Keratinocyte (primary cell): ENCODE results near the gene PPM1J. TPM values are rescaled to one million over a fixed set of nuclear protein-coding genes. Genes with fewer than 3 reads are reported as not detected.
"Not testable (repeated sequence)": the region's sequence is repeated elsewhere in the genome, so short reads cannot be mapped to it uniquely, and the experiment has no call there.

Experiments used
- DNase-seq: peaks from one replicate; pipeline ENCODE4 v3.0.0-alpha.2; 2011; ENCODE audit warnings: low read depth, missing footprints, low spot score
- FAIRE-seq: peaks from 2 replicates; lab custom pipeline; 2011; peaks lifted over from hg19 to GRCh38; lab: Jason Lieb, UNC
- H2AFZ ChIP-seq: 2 replicates; pipeline ENCODE4 v1.6.0; 2012; ENCODE audit warnings: low read length, control low read depth, inconsistent platforms; ENCODE audit not compliant: control insufficient read depth
- H3K27ac ChIP-seq: 2 replicates; pipeline ENCODE4 v1.5.1; 2011; ENCODE audit warnings: low read length; ENCODE audit not compliant: control insufficient read depth, insufficient read depth
- H3K27me3 ChIP-seq: 3 replicates; pipeline ENCODE4 v1.6.0; 2011; ENCODE audit warnings: low read length; ENCODE audit not compliant: control insufficient read depth, insufficient read depth; ENCODE audit errors: extremely low read depth
- H3K36me3 ChIP-seq, 2 experiments: 2 replicates in 1 of 2; 3 replicates in 1 of 2; pipeline ENCODE4 v1.5.1; 2011; ENCODE audit warnings: low read length in 2 of 2, mild to moderate bottlenecking in 1 of 2; ENCODE audit not compliant: control insufficient read depth in 2 of 2, insufficient read depth in 2 of 2; ENCODE audit errors: extremely low read depth in 1 of 2
- H3K4me1 ChIP-seq: 3 replicates; pipeline ENCODE4 v1.5.1; 2011; ENCODE audit warnings: low read length; ENCODE audit not compliant: control insufficient read depth, insufficient read depth; ENCODE audit errors: extremely low read depth
- H3K4me2 ChIP-seq: 3 replicates; pipeline ENCODE4 v1.6.0; 2011; ENCODE audit warnings: low read depth, low read length; ENCODE audit not compliant: control insufficient read depth, insufficient read depth; ENCODE audit errors: extremely low read depth
- H3K4me3 ChIP-seq, 3 experiments: fragments of 200-600 bp in 1 of 3; sonication (generic) in 1 of 3; 2 replicates in 2 of 3; 3 replicates in 1 of 3; pipeline ENCODE4 v1.5.1; 2011 to 2016; ENCODE audit warnings: low read length in 3 of 3, mild to moderate bottlenecking in 3 of 3, control low read depth in 2 of 3, inconsistent platforms in 1 of 3, low read depth in 1 of 3, mixed read lengths in 1 of 3, mixed run types in 1 of 3, moderate library complexity in 1 of 3; ENCODE audit not compliant: control insufficient read depth in 2 of 3, insufficient read depth in 2 of 3; ENCODE audit errors: extremely low read depth in 1 of 3
- H3K79me2 ChIP-seq: 2 replicates; pipeline ENCODE4 v1.6.0; 2012; ENCODE audit warnings: low read length; ENCODE audit not compliant: control insufficient read depth, insufficient read depth
- H3K9ac ChIP-seq: 3 replicates; pipeline ENCODE4 v1.6.0; 2011; ENCODE audit warnings: low read length; ENCODE audit not compliant: control insufficient read depth, insufficient read depth; ENCODE audit errors: extremely low read depth
- H3K9me1 ChIP-seq: 3 replicates; pipeline ENCODE4 v1.6.0; 2011; ENCODE audit warnings: low read length; ENCODE audit not compliant: control insufficient read depth, insufficient read depth; ENCODE audit errors: extremely low read depth
- H3K9me3 ChIP-seq: 2 replicates; pipeline ENCODE4 v1.5.1; 2012; ENCODE audit warnings: low read depth, low read length; ENCODE audit not compliant: control insufficient read depth
- H4K20me1 ChIP-seq: 3 replicates; pipeline ENCODE4 v1.6.0; 2011; ENCODE audit warnings: low read length; ENCODE audit not compliant: control insufficient read depth, insufficient read depth; ENCODE audit errors: extremely low read depth
- EZH2 ChIP-seq: IDR thresholded peaks from one replicate; pipeline ENCODE4 v1.6.1; 2012; ENCODE audit warnings: inconsistent platforms, mild to moderate bottlenecking, low read length, moderate library complexity
- dilution Hi-C: fragments of 300-500 bp; cut with MboI; formaldehyde crosslinking; loops from one replicate; pipeline ENCODE4 v1.7.0; 2020; ENCODE audit warnings: low sequenced_read_pairs; ENCODE audit not compliant: extremely low pct_ligation_motif_present
- polyA plus RNA-seq, 5 experiments: library from polyadenylated mRNA; depleted of rRNA in 3 of 5; stranded (reverse) in 3 of 5; stranded (forward) in 1 of 5; unstranded in 1 of 5; fragments of >200 nt; gene quantifications; 1 replicate in 1 of 5; 2 replicates in 3 of 5; 3 replicates in 1 of 5; pipeline versions ENCODE4 v1.2.1 to v1.2.3, GENCODE V29; 2011 to 2012; ENCODE audit warnings: missing spikeins in 2 of 5, low read depth in 1 of 5, low replicate concordance in 1 of 5
- TF ChIP-seq, protein P1 (sequence below), 3 experiments: IDR thresholded peaks in 1 of 3; conservative IDR thresholded peaks in 1 of 3; optimal IDR thresholded peaks in 1 of 3; 2 replicates in 2 of 3; 3 replicates in 1 of 3; pipeline versions ENCODE3 to v1.5.1; 2011; ENCODE audit warnings: low read length in 3 of 3, mild to moderate bottlenecking in 3 of 3, moderate library complexity in 2 of 3, control low read depth in 1 of 3, inconsistent platforms in 1 of 3; ENCODE audit not compliant: insufficient read depth in 2 of 3; ENCODE audit errors: extremely low read depth in 1 of 3

Gene PPM1J
- polyA plus RNA-seq, 1 donor (not counting 4 experiments of a cell fraction or from before 2014, with no cell fraction given), result 7.7 TPM

DNA sequence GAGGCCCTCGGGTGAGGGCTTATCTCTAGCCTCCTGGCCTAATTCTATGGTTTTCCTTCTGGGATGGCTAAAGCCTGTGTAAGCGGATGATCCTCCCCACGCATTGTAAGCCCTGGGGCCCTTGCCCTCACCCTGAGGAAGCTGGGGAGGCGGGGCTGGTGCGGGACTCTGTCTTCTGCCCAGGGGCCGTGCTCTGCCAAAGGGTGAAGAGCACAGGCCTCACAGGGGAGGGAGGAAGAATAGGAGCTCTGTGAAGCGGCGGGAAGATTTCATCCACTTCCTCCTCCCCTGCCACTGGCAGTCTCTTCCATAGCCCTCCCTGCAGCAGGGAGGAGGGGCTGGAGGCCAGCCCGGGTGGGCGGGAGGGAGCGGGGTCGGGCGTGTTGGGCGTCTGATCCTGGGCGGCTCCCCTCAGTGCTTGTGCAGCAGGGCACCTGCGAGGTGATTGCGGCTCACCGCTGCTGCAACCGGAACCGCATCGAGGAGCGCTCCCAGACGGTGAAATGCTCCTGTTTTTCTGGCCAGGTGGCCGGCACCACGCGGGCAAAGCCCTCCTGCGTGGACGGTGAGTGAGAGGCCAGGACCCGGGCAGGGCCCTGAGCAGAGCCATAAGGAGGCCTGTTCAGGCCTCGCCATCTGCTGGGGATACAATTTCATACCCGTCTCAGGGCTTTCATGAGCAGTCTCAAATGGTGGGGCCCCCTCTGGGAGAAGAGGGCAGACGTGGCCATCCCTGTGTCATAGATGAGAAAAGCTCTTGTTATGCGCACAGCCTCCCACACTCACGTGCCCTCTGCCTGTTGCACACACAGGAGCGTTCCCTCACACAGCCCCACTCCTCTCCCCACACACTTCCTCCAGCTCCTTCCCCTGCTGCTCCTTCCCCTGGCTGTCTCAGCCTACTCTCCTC lies 7.7 kb upstream of the PPM1J start:
- H3K27me3 ChIP-seq, result no peaks in the 10 kb centered on the region
- no peaks in the 10 kb centered on the region for H3K79me2 ChIP-seq
- peaks cover 2% of the 10 kb centered on the region for H3K9me1 ChIP-seq
- H3K36me3 ChIP-seq, result no peaks in the 10 kb centered on the region
- no peak overlapping the region for H3K27ac ChIP-seq
- H3K9ac ChIP-seq, result peak overlapping the region; percentile 7
- dilution Hi-C loops, result no loop called here
- FAIRE-seq (no peak), DNase-seq (no peak)
- H4K20me1 ChIP-seq, result no peaks in the 10 kb centered on the region
- peak overlapping the region; percentile 81 for H2AFZ ChIP-seq
- TF ChIP-seq, protein P1, sequence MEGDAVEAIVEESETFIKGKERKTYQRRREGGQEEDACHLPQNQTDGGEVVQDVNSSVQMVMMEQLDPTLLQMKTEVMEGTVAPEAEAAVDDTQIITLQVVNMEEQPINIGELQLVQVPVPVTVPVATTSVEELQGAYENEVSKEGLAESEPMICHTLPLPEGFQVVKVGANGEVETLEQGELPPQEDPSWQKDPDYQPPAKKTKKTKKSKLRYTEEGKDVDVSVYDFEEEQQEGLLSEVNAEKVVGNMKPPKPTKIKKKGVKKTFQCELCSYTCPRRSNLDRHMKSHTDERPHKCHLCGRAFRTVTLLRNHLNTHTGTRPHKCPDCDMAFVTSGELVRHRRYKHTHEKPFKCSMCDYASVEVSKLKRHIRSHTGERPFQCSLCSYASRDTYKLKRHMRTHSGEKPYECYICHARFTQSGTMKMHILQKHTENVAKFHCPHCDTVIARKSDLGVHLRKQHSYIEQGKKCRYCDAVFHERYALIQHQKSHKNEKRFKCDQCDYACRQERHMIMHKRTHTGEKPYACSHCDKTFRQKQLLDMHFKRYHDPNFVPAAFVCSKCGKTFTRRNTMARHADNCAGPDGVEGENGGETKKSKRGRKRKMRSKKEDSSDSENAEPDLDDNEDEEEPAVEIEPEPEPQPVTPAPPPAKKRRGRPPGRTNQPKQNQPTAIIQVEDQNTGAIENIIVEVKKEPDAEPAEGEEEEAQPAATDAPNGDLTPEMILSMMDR (optimal IDR thresholded peaks at IDR 0.05 in 1 of 3, IDR thresholded peaks at IDR 0.05 in 1 of 3, conservative IDR thresholded peaks at IDR 0.05 in 1 of 3; ENCODE audit: extremely low read depth in 1 of 3, insufficient read depth in 2 of 3, low read length in 3 of 3), result no peak
- TF ChIP-seq EZH2, result no peak
- H3K4me2 ChIP-seq, result peak overlapping the region; percentile 46
- no peaks in the 10 kb centered on the region for H3K9me3 ChIP-seq
- H3K4me3 ChIP-seq, result no peak overlapping the region
- peaks cover 18% of the 10 kb centered on the region for H3K4me1 ChIP-seq

DNA sequence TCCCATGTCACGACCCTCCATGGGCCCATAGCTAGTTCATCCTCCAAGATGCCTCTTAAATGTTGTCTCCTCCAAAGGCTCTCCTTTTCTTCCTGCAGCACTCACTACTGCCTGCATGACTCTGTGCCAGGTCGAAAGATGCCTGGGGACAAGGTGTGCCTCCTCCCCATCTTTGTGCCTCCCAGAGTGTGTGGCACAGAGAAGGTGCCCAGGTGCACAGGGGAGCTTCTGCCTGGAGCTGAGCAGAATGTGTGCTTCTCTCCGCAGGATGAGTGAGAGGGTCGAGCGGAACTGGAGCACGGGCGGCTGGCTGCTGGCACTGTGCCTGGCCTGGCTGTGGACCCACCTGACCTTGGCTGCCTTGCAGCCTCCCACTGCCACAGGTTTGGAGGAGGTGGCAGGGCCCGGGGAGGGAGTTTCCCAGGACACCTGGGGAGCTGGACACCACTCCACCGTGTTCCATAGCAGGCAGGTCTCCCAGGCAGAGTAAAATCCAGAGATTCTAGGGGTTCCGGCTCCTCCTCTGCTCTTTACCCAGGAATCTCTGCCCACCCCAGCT lies 6.9 kb upstream of the PPM1J start:
- Histone ChIP-seq H3K4me2 (peak overlapping the region; percentile 46), H3K27ac (no peak overlapping the region), H4K20me1 (no peaks in the 10 kb centered on the region), H3K79me2 (no peaks in the 10 kb centered on the region), H3K9ac (peak overlapping the region; percentile 7), H3K4me1 (peaks cover 18% of the 10 kb centered on the region), H3K36me3 (no peaks in the 10 kb centered on the region), H3K4me3 (no peak overlapping the region), H3K9me3 (no peaks in the 10 kb centered on the region), H2AFZ (peak overlapping the region; percentile 81), H3K9me1 (peaks cover 2% of the 10 kb centered on the region), H3K27me3 (no peaks in the 10 kb centered on the region)
- FAIRE-seq (no peak), DNase-seq (no peak)
- dilution Hi-C loops, result no loop called here
- TF ChIP-seq, protein P1 (optimal IDR thresholded peaks at IDR 0.05 in 1 of 3, IDR thresholded peaks at IDR 0.05 in 1 of 3, conservative IDR thresholded peaks at IDR 0.05 in 1 of 3; ENCODE audit: extremely low read depth in 1 of 3, insufficient read depth in 2 of 3, low read length in 3 of 3), result no peak
- TF ChIP-seq EZH2, result no peak

DNA sequence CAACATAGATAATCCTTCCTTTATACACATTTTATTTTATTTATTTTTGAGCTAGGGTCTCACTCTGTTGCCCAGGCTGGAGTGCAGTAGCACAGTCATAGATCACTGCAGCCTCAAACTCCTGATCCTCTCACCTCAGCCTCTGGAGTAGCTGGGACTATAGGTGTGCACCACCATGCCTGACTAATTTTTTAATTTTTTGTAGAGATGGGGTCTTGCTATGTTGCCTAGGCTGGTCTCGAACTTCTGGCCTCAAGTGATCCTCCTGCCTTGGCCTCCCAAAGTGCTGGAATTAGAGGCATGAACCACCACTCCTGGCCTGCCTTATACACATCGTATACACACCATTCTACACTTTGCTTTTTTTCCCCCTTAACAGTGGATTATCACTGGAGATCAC lies 6.2 kb upstream of the PPM1J start:
- H3K9ac ChIP-seq, H3K27ac ChIP-seq, H3K79me2 ChIP-seq, DNase-seq, H3K36me3 ChIP-seq, H3K4me2 ChIP-seq, H3K9me3 ChIP-seq, H3K9me1 ChIP-seq, FAIRE-seq, dilution Hi-C loops, H3K4me3 ChIP-seq, H2AFZ ChIP-seq, H4K20me1 ChIP-seq, H3K27me3 ChIP-seq: not testable (repeated sequence)
- H3K4me1 ChIP-seq, result peaks cover 18% of the 10 kb centered on the region
